Measurements from ENCODE around the gene DNHD1.

The DNHD1 gene

DNA sequence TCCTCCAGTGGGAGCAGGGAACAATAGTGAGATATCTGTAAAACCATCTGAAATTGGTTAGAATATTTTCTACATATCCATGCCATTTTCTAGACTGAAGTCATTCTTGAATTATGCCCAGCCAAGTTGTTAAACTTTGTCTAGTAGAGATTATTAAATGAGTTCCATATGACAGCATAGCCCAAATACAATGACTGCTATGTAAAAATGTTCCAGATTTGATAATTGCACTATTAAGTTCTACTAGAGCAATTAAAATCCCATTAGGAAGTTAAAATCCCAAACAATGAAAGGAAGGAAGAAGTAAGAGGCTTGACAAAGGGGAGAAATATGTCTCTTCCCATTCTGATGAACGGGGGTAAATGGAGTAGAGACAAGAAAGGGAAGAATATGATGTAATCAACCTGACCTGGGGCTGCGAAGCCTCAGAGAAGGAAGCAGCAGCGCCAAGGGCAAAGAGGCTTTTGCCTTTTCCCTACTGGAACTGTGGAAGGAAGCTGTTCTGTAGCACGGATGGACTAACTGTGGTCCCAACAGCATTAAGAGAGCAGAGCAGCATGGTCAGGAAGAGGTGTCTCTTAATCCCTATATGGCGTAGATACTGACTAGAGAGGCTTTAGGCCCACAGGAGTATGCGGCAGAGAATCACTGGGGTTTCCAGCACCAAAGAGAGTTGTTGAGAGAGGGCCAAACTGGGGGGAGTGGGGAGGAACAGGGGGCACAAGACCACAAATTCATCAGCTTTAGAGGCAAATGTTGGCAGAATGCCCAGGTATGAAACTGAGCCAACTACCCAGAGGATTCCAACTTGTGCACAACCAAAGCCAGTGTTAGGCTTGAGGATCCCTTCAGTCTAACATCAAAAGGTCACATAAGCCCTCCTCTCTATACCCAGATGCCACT lies 79.6 kb downstream of the DNHD1 start:
- Histone ChIP-seq H3K36me3 (ENCODE audit: control insufficient read depth in 1 of 2, insufficient read depth in 2 of 2, low read length in 2 of 2) (no peaks in the 10 kb centered on the region), H3K4me3 (ENCODE audit: low read depth in 1 of 2, low read length in 2 of 2) (no peak overlapping the region), H3K27ac (ENCODE audit: low read length) (peak overlapping the region; percentile 32), H3K4me1 (ENCODE audit: control insufficient read depth in 1 of 2, insufficient read depth in 2 of 2, low read length in 2 of 2) (peaks cover 6 to 20% of the 10 kb centered on the region in 2 donors), H3K9me3 (ENCODE audit: control insufficient read depth in 1 of 2, low read length in 2 of 2) (no peaks in the 10 kb centered on the region), H3K27me3 (ENCODE audit: low read depth, low read length) (no peaks in the 10 kb centered on the region)

DNA sequence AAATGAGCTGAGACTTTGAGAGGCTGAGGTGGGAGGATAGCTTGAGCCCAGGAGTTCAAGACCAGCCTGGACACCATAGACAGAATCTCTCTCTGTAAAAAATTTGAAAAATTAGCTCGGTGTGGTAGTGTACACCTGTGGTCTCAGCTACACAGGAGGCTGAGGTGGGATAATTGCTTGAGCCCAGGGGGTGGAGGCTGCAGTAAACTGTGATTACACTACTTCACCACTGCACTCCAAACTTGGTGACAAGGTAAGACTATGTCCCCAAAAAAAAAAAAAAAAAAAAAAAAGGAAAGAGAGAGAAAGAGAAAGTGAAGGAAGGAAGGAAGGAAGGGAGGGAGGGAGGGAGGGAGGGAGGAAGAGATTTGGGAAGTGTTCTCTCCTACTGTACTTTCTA lies 81.1 kb downstream of the DNHD1 start:
- no peak overlapping the region for H3K4me3 ChIP-seq (ENCODE audit: low read depth in 1 of 2, low read length in 2 of 2)
- H3K9me3 ChIP-seq (ENCODE audit: control insufficient read depth in 1 of 2, low read length in 2 of 2) = no peaks in the 10 kb centered on the region
- no peaks in the 10 kb centered on the region for H3K27me3 ChIP-seq (ENCODE audit: low read depth, low read length)
- H3K27ac ChIP-seq (ENCODE audit: low read length) = no peak overlapping the region
- H3K4me1 ChIP-seq (ENCODE audit: control insufficient read depth in 1 of 2, insufficient read depth in 2 of 2, low read length in 2 of 2) = peaks cover 6 to 20% of the 10 kb centered on the region in 2 donors
- H3K36me3 ChIP-seq (ENCODE audit: control insufficient read depth in 1 of 2, insufficient read depth in 2 of 2, low read length in 2 of 2) = no peaks in the 10 kb centered on the region

DNA sequence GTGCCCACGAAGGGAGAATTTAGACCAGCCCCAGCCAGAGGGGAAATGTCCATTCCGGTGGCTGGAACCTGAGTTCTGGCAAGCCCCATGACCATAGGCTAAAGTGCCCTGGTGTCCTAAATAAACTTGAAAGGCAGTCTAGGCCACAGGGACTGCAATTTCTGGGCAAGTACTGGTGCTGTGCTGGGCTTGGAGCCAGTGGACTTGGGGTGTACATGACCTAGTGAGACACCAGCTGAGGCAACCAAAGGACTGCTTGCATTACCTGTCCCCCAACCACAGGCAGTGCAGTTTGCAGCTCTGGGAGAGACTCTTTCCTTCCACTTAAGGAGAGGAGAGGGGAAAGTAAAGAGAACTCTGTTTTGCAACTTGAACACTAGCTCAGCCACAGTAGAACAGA lies 82.6 kb downstream of the DNHD1 start:
- Histone ChIP-seq H3K27ac (ENCODE audit: low read length) (no peak overlapping the region), H3K27me3 (ENCODE audit: low read depth, low read length) (no peaks in the 10 kb centered on the region), H3K9me3 (ENCODE audit: control insufficient read depth in 1 of 2, low read length in 2 of 2) (no peaks in the 10 kb centered on the region), H3K36me3 (ENCODE audit: control insufficient read depth in 1 of 2, insufficient read depth in 2 of 2, low read length in 2 of 2) (no peaks in the 10 kb centered on the region), H3K4me1 (ENCODE audit: control insufficient read depth in 1 of 2, insufficient read depth in 2 of 2, low read length in 2 of 2) (peaks cover 6 to 20% of the 10 kb centered on the region in 2 donors), H3K4me3 (ENCODE audit: low read depth in 1 of 2, low read length in 2 of 2) (no peak overlapping the region)

DNA sequence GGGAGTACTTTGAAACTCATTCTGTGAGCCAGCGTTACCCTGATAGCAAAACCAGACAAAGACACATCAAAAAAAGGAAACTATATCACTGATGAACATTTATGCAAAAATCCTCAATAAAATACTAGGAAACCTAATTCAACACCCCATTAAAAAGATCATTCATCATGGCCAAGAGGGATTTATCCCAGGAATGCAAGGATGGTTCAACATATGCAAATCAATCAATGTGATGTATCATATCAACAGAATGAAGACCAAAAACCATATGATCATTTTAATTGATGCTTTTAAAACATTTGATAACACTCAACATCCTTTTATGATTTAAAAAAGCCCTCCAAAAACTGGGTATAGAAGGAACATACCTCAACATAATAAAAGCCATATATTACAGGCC lies 86.5 kb downstream of the DNHD1 start:
- Histone ChIP-seq H3K27me3 (ENCODE audit: low read depth, low read length) (no peaks in the 10 kb centered on the region), H3K9me3 (ENCODE audit: control insufficient read depth in 1 of 2, low read length in 2 of 2) (no peaks in the 10 kb centered on the region), H3K4me1 (ENCODE audit: control insufficient read depth in 1 of 2, insufficient read depth in 2 of 2, low read length in 2 of 2) (peaks cover 0 to 19% of the 10 kb centered on the region in 2 donors), H3K36me3 (ENCODE audit: control insufficient read depth in 1 of 2, insufficient read depth in 2 of 2, low read length in 2 of 2) (no peaks in the 10 kb centered on the region), H3K27ac (ENCODE audit: low read length) (no peak overlapping the region), H3K4me3 (ENCODE audit: low read depth in 1 of 2, low read length in 2 of 2) (no peak overlapping the region)

DNA sequence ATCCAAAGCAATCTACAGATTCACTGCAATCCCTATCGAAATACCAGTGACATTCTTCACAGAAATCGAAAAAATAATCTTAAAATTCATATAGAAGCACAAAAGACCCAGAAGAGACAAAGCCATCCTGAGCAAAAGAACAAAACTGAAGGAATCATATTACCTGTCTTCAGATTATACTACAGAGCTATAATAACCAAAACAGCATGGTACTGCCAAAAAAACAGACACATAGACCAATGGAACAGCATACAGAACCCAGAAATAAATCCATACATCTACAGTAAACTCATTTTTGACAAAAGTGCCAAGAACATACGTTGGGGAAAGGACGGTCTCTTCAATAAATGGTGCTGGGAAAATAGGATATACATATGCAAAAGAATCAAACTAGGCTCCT lies 87.4 kb downstream of the DNHD1 start:
- Histone ChIP-seq H3K4me1 (ENCODE audit: control insufficient read depth in 1 of 2, insufficient read depth in 2 of 2, low read length in 2 of 2) (peaks cover 0 to 19% of the 10 kb centered on the region in 2 donors), H3K36me3 (ENCODE audit: control insufficient read depth in 1 of 2, insufficient read depth in 2 of 2, low read length in 2 of 2) (no peaks in the 10 kb centered on the region), H3K9me3 (ENCODE audit: control insufficient read depth in 1 of 2, low read length in 2 of 2) (no peaks in the 10 kb centered on the region), H3K27ac (ENCODE audit: low read length) (no peak overlapping the region), H3K27me3 (ENCODE audit: low read depth, low read length) (no peaks in the 10 kb centered on the region), H3K4me3 (ENCODE audit: low read depth in 1 of 2, low read length in 2 of 2) (no peak overlapping the region)

DNA sequence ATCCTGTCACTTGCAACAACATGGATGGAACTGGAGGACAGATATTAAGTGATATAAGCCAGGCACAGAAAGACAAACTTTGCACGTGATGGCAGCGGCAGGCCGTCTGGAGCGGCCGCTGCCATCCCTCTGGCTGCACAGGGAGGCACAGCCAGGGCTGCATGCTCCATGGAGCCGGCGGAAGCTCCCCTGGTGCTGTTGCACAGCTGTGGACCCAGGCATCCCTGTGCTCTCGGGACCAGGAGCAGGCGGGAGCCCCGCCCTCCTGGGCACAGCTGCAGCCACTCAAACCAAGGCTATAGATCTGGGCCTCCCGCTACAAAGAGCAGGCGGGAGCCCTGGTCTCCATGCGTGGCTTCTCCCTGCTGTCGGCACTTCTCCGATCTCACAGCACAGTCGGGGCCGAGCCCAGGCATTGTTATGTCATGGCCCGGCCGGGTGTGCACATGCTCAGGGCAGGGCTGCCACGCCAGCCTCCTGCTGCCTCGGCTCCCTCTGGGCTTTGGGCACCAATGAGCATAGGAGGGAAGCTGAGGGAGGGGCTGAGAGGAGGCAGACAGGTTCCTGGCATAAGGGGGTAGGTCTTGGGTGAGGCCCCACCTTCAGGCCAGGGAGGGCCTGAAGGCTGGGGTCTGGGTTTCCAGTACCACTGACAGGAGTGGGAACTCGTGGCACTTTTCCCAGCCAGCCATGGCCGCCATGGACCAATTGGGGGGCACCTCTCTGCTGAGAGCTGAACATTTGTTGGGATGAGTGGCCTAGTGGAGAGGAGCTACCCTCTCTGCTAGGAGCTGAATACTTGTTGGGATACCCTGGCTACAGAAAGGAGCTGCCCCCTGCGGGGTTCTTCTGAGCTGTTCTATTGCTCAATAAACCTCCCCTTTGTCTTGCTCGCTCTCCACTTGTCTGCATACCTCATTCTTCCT lies 89.6 kb downstream of the DNHD1 start:
- peaks cover 0 to 19% of the 10 kb centered on the region in 2 donors for H3K4me1 ChIP-seq (ENCODE audit: control insufficient read depth in 1 of 2, insufficient read depth in 2 of 2, low read length in 2 of 2)
- H3K9me3 ChIP-seq (ENCODE audit: control insufficient read depth in 1 of 2, low read length in 2 of 2) = no peaks in the 10 kb centered on the region
- H3K36me3 ChIP-seq (ENCODE audit: control insufficient read depth in 1 of 2, insufficient read depth in 2 of 2, low read length in 2 of 2) = peaks cover 2 to 4% of the 10 kb centered on the region in 2 donors
- H3K27me3 ChIP-seq (ENCODE audit: low read depth, low read length) = no peaks in the 10 kb centered on the region
- H3K4me3 ChIP-seq (ENCODE audit: low read depth in 1 of 2, low read length in 2 of 2) = peak overlapping the region in 1 of 2 donors; percentile 23
- no peak overlapping the region for H3K27ac ChIP-seq (ENCODE audit: low read length)

DNA sequence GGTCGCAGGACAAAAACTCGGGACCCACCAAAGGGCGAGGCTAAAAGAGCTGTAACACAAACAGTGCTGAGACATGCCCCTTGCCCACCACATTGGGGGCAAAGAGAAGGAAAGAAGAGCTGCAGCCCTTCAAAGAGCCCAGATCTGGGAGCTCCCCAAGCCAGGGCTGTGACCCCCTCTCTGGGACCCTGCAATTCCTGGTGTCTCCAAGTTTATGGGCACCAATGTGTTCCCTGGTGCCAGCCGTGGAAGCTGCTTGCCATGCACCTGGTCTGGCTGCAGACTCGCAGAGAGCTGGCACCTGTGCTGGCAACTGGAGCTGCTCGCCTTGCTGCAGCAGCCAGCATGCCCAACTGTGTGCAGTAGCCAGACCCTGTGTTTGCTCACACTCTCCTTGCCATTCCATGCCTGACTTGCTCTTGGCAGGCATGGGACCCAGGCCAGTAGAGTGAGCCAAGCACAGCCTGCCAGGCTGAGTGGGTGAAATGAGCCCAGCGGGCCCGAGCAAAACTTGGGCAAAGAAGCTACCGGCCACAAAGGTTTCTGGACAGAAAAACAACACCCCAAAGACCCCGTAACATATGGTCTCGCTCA lies 90.4 kb downstream of the DNHD1 start:
- Histone ChIP-seq H3K9me3 (ENCODE audit: control insufficient read depth in 1 of 2, low read length in 2 of 2) (no peaks in the 10 kb centered on the region), H3K4me3 (ENCODE audit: low read depth in 1 of 2, low read length in 2 of 2) (no peak overlapping the region), H3K4me1 (ENCODE audit: control insufficient read depth in 1 of 2, insufficient read depth in 2 of 2, low read length in 2 of 2) (peaks cover 0 to 19% of the 10 kb centered on the region in 2 donors), H3K27ac (ENCODE audit: low read length) (no peak overlapping the region), H3K36me3 (ENCODE audit: control insufficient read depth in 1 of 2, insufficient read depth in 2 of 2, low read length in 2 of 2) (peaks cover 6 to 9% of the 10 kb centered on the region in 2 donors), H3K27me3 (ENCODE audit: low read depth, low read length) (no peaks in the 10 kb centered on the region)

DNA sequence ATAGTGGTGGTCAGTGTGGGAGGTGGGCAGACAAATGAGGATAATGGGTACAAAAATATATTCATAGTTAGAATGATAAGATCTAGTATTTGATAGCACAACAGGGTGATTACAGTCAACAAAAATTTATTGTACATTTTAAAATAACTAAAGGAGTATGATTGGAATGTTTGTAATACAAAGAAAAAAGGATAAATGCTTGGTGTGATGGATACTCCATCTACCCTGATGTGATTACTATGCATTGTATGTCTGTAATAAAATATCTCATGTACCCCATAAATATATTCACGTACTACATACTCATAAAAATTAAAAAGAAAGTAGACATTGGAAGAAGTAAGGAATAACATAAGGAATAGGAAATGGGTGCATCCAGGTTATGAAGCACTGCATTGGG lies 90.9 kb downstream of the DNHD1 start:
- Histone ChIP-seq H3K36me3 (ENCODE audit: control insufficient read depth in 1 of 2, insufficient read depth in 2 of 2, low read length in 2 of 2) (peaks cover 6 to 9% of the 10 kb centered on the region in 2 donors), H3K27me3 (ENCODE audit: low read depth, low read length) (no peaks in the 10 kb centered on the region), H3K4me1 (ENCODE audit: control insufficient read depth in 1 of 2, insufficient read depth in 2 of 2, low read length in 2 of 2) (peaks cover 0 to 19% of the 10 kb centered on the region in 2 donors), H3K9me3 (ENCODE audit: control insufficient read depth in 1 of 2, low read length in 2 of 2) (no peaks in the 10 kb centered on the region), H3K27ac (ENCODE audit: low read length) (no peak overlapping the region), H3K4me3 (ENCODE audit: low read depth in 1 of 2, low read length in 2 of 2) (no peak overlapping the region)

DNA sequence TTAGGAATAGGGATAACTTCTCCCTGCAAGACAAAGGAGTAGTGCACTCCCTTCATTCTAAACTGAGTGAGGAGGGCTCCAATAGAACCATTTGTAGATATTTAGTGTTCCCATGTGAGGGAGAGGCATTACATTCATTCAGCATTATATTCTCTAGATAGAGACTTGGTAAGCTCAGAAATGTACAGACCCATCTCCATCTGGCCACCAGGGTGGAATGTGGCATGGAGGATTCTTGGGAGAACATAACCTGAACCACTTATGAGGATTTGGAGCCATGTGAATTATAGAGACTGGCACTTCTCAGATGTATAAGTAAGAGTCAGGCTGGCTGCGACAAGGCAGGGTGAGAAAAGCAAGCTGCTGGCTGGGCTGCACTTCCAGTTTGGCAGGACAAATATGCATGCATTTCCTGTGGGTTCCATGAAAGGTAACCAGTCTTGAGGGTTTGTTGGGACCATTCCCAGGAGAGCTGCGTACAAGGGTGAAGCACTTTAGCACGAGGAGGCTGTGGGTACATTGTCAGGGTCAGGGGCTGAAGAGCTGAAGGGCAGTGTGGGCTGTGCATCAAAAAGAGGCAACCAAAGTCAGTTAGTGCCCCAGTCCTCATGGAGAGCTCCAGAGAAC lies 97.2 kb downstream of the DNHD1 start:
- Histone ChIP-seq H3K36me3 (ENCODE audit: control insufficient read depth in 1 of 2, insufficient read depth in 2 of 2, low read length in 2 of 2) (peaks cover 20 to 43% of the 10 kb centered on the region in 2 donors), H3K4me3 (ENCODE audit: low read depth in 1 of 2, low read length in 2 of 2) (no peak overlapping the region), H3K9me3 (ENCODE audit: control insufficient read depth in 1 of 2, low read length in 2 of 2) (no peaks in the 10 kb centered on the region), H3K4me1 (ENCODE audit: control insufficient read depth in 1 of 2, insufficient read depth in 2 of 2, low read length in 2 of 2) (peaks cover 0 to 19% of the 10 kb centered on the region in 2 donors), H3K27ac (ENCODE audit: low read length) (no peak overlapping the region), H3K27me3 (ENCODE audit: low read depth, low read length) (no peaks in the 10 kb centered on the region)

DNA sequence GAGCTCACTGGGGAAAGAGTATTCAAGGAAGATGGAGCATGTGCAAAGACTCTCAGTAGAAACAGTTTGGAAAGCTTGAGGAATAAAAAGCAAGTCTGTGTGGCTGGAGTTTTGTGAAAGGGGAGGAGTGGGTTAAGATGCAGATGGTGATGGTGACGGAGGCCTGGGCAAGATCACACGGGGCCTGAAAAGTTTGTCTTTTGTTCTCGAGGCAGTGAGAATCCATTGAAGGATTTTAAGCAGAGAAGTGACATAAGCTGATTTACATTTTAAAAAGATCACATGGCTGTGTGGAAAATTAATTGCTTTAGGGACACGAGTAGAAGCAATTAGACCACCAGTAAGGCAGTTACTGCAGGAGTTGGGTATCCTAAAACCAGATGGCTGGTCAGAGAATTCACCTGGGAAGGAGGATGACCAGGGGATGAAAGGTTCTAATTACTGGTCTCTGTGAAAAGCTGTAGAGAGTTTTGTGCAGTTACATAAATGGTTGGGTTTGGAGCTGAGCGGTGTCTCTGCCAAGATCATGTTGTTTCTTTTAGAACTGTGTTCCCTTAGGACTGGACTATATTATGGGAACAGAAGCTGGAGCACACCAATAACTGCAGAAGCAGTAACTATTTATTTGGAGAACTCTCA lies 99.3 kb downstream of the DNHD1 start:
- Histone ChIP-seq H3K9me3 (ENCODE audit: control insufficient read depth in 1 of 2, low read length in 2 of 2) (no peaks in the 10 kb centered on the region), H3K27me3 (ENCODE audit: low read depth, low read length) (no peaks in the 10 kb centered on the region), H3K27ac (ENCODE audit: low read length) (peak overlapping the region; percentile 41), H3K4me1 (ENCODE audit: control insufficient read depth in 1 of 2, insufficient read depth in 2 of 2, low read length in 2 of 2) (peaks cover 0 to 28% of the 10 kb centered on the region in 2 donors), H3K36me3 (ENCODE audit: control insufficient read depth in 1 of 2, insufficient read depth in 2 of 2, low read length in 2 of 2) (peaks cover 41 to 61% of the 10 kb centered on the region in 2 donors), H3K4me3 (ENCODE audit: low read depth in 1 of 2, low read length in 2 of 2) (no peak overlapping the region)
